Astrocyte (in vitro differentiated cells and primary cell): Measurements from ENCODE around the gene TMEM30A. TPM values are rescaled to one million over a fixed set of nuclear protein-coding genes. Genes with fewer than 3 reads are reported as not detected.
A peak's percentile ranks its signal among the peaks of the same experiment; 100 is the strongest.

Experiments used
- DNase-seq: peaks from one replicate; pipeline ENCODE4 v3.0.0-alpha.2; 2010; ENCODE audit warnings: low read depth
- FAIRE-seq: peaks from 2 replicates; lab custom pipeline; 2011; peaks lifted over from hg19 to GRCh38; lab: Jason Lieb, UNC
- H2AFZ ChIP-seq: 2 replicates; pipeline ENCODE4 v1.6.0; 2012; ENCODE audit warnings: low read depth, low read length, inconsistent platforms
- H3K27ac ChIP-seq: 2 replicates; pipeline ENCODE4 v1.5.1; 2011; ENCODE audit warnings: low read depth, low read length, inconsistent platforms
- H3K27me3 ChIP-seq: 2 replicates; pipeline ENCODE4 v1.6.0; 2011; ENCODE audit warnings: low read length, inconsistent platforms; ENCODE audit not compliant: insufficient read depth
- H3K36me3 ChIP-seq: 2 replicates; pipeline ENCODE4 v1.5.1; 2011; ENCODE audit warnings: low read length, inconsistent platforms; ENCODE audit not compliant: insufficient read depth
- H3K4me1 ChIP-seq: 2 replicates; pipeline ENCODE4 v1.5.1; 2011; ENCODE audit warnings: low read length, inconsistent platforms; ENCODE audit not compliant: insufficient read depth
- H3K4me2 ChIP-seq: 2 replicates; pipeline ENCODE4 v1.6.0; 2012; ENCODE audit warnings: low read length, inconsistent platforms
- H3K4me3 ChIP-seq: 2 replicates; pipeline ENCODE4 v1.5.1; 2011; ENCODE audit warnings: low read depth, mild to moderate bottlenecking, low read length, inconsistent platforms; ENCODE audit not compliant: insufficient read depth
- H3K79me2 ChIP-seq: 2 replicates; pipeline ENCODE4 v1.6.0; 2012; ENCODE audit warnings: mild to moderate bottlenecking, low read length, inconsistent platforms; ENCODE audit not compliant: insufficient read depth
- H3K9ac ChIP-seq: 2 replicates; pipeline ENCODE4 v1.6.0; 2012; ENCODE audit warnings: mild to moderate bottlenecking, low read length, inconsistent platforms
- H3K9me3 ChIP-seq: 2 replicates; pipeline ENCODE4 v1.5.1; 2012; ENCODE audit warnings: low read depth, mild to moderate bottlenecking, low read length, inconsistent platforms; ENCODE audit not compliant: insufficient read depth
- H4K20me1 ChIP-seq: 2 replicates; pipeline ENCODE4 v1.6.0; 2012; ENCODE audit warnings: low read length, inconsistent platforms; ENCODE audit not compliant: insufficient read depth
- H3K27ac Mint-ChIP-seq: one replicate; pipeline ENCODE4 v1.8.0; 2021; ENCODE audit warnings: mild to moderate bottlenecking, mixed read lengths; ENCODE audit not compliant: unreplicated experiment
- H3K27me3 Mint-ChIP-seq: one replicate; pipeline ENCODE4 v1.8.0; 2021; ENCODE audit warnings: low read depth, mixed read lengths; ENCODE audit not compliant: unreplicated experiment
- H3K36me3 Mint-ChIP-seq: one replicate; pipeline ENCODE4 v1.8.0; 2021; ENCODE audit warnings: low read depth, mixed read lengths; ENCODE audit not compliant: unreplicated experiment
- H3K4me1 Mint-ChIP-seq: one replicate; pipeline ENCODE4 v1.8.0; 2021; ENCODE audit warnings: low read depth, mixed read lengths; ENCODE audit not compliant: unreplicated experiment
- H3K4me3 Mint-ChIP-seq: one replicate; pipeline ENCODE4 v1.8.0; 2021; ENCODE audit warnings: mild to moderate bottlenecking, moderate library complexity, mixed read lengths; ENCODE audit not compliant: unreplicated experiment
- H3K9me3 Mint-ChIP-seq: one replicate; pipeline ENCODE4 v1.8.0; 2021; ENCODE audit warnings: mild to moderate bottlenecking, mixed read lengths; ENCODE audit not compliant: unreplicated experiment
- CTCF ChIP-seq: IDR thresholded peaks from 2 replicates; pipeline ENCODE4 v1.5.1; 2011; ENCODE audit warnings: low read depth, mild to moderate bottlenecking, inconsistent platforms, low read length, moderate library complexity; ENCODE audit not compliant: insufficient read depth
- EZH2 ChIP-seq: IDR thresholded peaks from 2 replicates; pipeline ENCODE4 v1.6.1; 2012; ENCODE audit warnings: mild to moderate bottlenecking, low read length, inconsistent platforms; ENCODE audit not compliant: insufficient read depth
- total RNA-seq: library from RNA; stranded (reverse); gene quantifications from 2 replicates; pipeline ENCODE4 v1.2.1, GENCODE V29; 2021

The TMEM30A gene
- total RNA-seq, 1 donor from 2014 or later = 166 TPM

- Mint-ChIP-seq H3K4me3 (no peak overlapping the region), H3K27me3 (no peaks in the 10 kb centered on the region), H3K4me1 (peaks cover 11% of the 10 kb centered on the region), H3K27ac (no peak overlapping the region), H3K9me3 (no peaks in the 10 kb centered on the region), H3K36me3 (no peaks in the 10 kb centered on the region)
- TF ChIP-seq CTCF = no peak
- no peak for DNase-seq
- Histone ChIP-seq H2AFZ (no peak overlapping the region), H3K9ac (no peak overlapping the region), H3K4me3 (no peak overlapping the region), H3K27me3 (peaks cover 2% of the 10 kb centered on the region), H4K20me1 (no peaks in the 10 kb centered on the region), H3K79me2 (no peaks in the 10 kb centered on the region), H3K4me1 (peaks cover 8% of the 10 kb centered on the region), H3K4me2 (no peak overlapping the region), H3K27ac (no peak overlapping the region), H3K36me3 (no peaks in the 10 kb centered on the region), H3K9me3 (no peaks in the 10 kb centered on the region)
- no peak for FAIRE-seq
Measured at GRCh38 chr6:75215291-75215690, 69.3 kb downstream of the TMEM30A start.

DNA sequence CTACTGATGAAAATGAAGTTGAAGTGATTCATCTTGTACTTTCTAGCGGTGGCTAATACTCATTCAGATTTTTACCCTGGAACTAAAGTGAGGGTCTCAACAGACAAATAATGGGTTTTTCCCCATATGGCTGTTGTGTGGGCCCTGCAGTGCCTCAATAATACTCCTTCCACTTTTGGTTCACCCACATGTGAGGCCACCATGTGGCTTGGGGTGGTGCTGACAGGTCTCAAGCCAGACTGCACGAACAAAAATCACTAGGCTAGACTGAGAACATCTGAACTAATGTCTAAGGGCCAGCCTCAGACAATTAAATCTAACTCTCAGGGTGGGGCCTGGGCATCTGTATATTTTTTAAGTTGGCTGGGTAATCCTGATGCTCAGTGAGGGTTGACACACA is 70.9 kb downstream of the TMEM30A start:
- Histone ChIP-seq H3K4me1 (peaks cover 9% of the 10 kb centered on the region), H3K4me2 (no peak overlapping the region), H3K27ac (no peak overlapping the region), H3K79me2 (no peaks in the 10 kb centered on the region), H4K20me1 (no peaks in the 10 kb centered on the region), H3K27me3 (peaks cover 2% of the 10 kb centered on the region), H3K36me3 (no peaks in the 10 kb centered on the region), H3K9ac (no peak overlapping the region), H3K9me3 (no peaks in the 10 kb centered on the region), H2AFZ (no peak overlapping the region), H3K4me3 (no peak overlapping the region)
- Mint-ChIP-seq H3K27ac (no peak overlapping the region), H3K4me3 (no peak overlapping the region), H3K36me3 (no peaks in the 10 kb centered on the region), H3K27me3 (peaks cover 1% of the 10 kb centered on the region), H3K4me1 (peaks cover 11% of the 10 kb centered on the region), H3K9me3 (no peaks in the 10 kb centered on the region)
- FAIRE-seq = no peak
- no peak for DNase-seq
- TF ChIP-seq CTCF = no peak
- TF ChIP-seq EZH2 = no peak

DNA sequence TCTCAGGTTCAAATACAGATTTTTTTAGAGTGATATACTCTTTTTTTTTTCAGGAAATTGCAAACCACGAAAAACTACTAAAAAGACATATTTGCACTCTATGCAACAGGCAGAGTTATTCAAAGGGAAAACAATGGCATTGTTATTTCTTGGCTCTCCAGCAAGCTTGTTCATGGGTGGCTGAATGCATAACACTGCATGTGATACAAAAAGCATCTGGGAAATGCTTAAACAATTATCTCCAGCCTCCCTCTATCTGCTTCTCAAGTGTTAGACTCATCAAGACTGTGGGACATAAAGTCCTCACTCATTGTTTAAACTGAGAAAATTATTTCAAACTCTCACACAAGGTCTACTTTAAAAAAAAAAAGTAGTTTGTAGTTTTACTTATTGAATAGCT is 71.5 kb downstream of the TMEM30A start:
- FAIRE-seq = no peak
- Mint-ChIP-seq H3K4me3 (no peak overlapping the region), H3K27me3 (peaks cover 4% of the 10 kb centered on the region), H3K27ac (no peak overlapping the region), H3K4me1 (peaks cover 12% of the 10 kb centered on the region), H3K9me3 (no peaks in the 10 kb centered on the region), H3K36me3 (no peaks in the 10 kb centered on the region)
- DNase-seq = peak; percentile 27
- Histone ChIP-seq H3K4me1 (peaks cover 13% of the 10 kb centered on the region), H3K36me3 (no peaks in the 10 kb centered on the region), H3K9ac (no peak overlapping the region), H3K79me2 (no peaks in the 10 kb centered on the region), H4K20me1 (no peaks in the 10 kb centered on the region), H3K27me3 (peaks cover 2% of the 10 kb centered on the region), H3K9me3 (no peaks in the 10 kb centered on the region), H3K27ac (no peak overlapping the region), H3K4me3 (no peak overlapping the region), H2AFZ (no peak overlapping the region), H3K4me2 (no peak overlapping the region)
- TF ChIP-seq CTCF (no peak), EZH2 (no peak)
